Spinal cord (tissue), 10 donors: Measurements from ENCODE around the gene CORO1C. TPM values are rescaled to one million over a fixed set of nuclear protein-coding genes. Genes with fewer than 3 reads are reported as not detected.
"Not testable (repeated sequence)": the region's sequence is repeated elsewhere in the genome, so short reads cannot be mapped to it uniquely, and the experiment has no call there.

Experiments used
- DNase-seq, 6 donors: peaks; one replicate each; pipeline versions ENCODE4 v3.0.0 to v3.0.0-alpha.2; 2013 to 2015; ENCODE audit warnings: low spot score in 6 of 6, low read depth in 4 of 6
- H3K27ac ChIP-seq: one replicate; pipeline ENCODE4 v1.5.1; 2013; ENCODE audit warnings: low read depth, low read length, control low read depth
- H3K27me3 ChIP-seq: one replicate; pipeline ENCODE4 v1.6.1; 2013; ENCODE audit warnings: low read length; ENCODE audit not compliant: control insufficient read depth, insufficient read depth
- H3K36me3 ChIP-seq: one replicate; pipeline ENCODE4 v1.6.1; 2013; ENCODE audit warnings: low read length; ENCODE audit not compliant: control insufficient read depth, insufficient read depth
- H3K4me1 ChIP-seq: one replicate; pipeline ENCODE4 v1.6.1; 2013; ENCODE audit warnings: low read length; ENCODE audit not compliant: control insufficient read depth, insufficient read depth
- H3K4me3 ChIP-seq: one replicate; pipeline ENCODE4 v1.5.1; 2013; ENCODE audit warnings: low read depth, low read length, control low read depth
- H3K9me3 ChIP-seq: one replicate; pipeline ENCODE4 v1.6.1; 2013; ENCODE audit warnings: low read length; ENCODE audit not compliant: control insufficient read depth, insufficient read depth
- WGBS: methylation state at CpG from one replicate; pipeline ENCODE4 v1.1.5; 2013; ENCODE audit warnings: missing lambda C conversion rate; ENCODE audit not compliant: insufficient coverage; 5-methylcytosine and 5-hydroxymethylcytosine counted together
- polyA plus RNA-seq, 2 donors: library from polyadenylated mRNA; unstranded; fragments of 120-200 nt; gene quantifications; one replicate each; pipeline ENCODE4 v1.2.1, GENCODE V29; 2013; ENCODE audit not compliant: insufficient read length in 2 of 2
- total RNA-seq, 2 donors: library from RNA; depleted of rRNA in 1 of 2; stranded (reverse); fragments of 120-200 nt in 1 of 2; fragments of >200 nt in 1 of 2; gene quantifications; one replicate each; pipeline versions ENCODE4 v1.2.3 to v1.2.4, GENCODE V29; 2013 to 2014
- donor health status: healthy.

CORO1C gene
- total and polyA plus RNA-seq, 4 donors = 66.1 to 133 (median 89.6) TPM

DNA sequence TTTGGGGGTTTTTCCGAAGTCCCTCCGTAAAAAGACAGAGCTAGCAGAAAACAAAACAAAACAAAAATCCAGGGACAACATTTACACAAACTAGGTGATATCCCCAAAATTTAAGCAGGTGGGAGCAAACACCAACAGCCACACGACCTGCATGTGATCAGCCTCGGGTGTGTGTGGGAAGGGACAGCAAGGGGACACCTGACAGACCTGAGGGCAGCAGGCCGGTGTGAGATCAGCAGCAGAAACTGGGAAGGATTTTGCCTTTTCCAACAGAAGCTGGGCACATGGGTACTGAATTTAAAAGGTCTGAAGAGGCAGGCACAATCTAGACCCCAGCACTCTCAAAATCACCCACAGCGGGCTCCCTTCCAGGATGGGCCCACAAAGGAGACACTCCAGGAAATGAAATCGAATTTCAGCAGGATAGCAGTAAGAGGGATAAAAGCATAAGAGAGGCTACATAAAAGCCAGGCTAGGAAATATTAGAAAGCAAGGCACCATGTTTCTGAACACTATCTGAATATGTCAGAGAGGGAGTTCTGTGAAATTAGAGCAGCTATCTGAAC is 61.2 kb downstream of the CORO1C start:
- DNase-seq = no peak
- Histone ChIP-seq H3K4me1 (peaks cover 22% of the 10 kb centered on the region), H3K4me3 (no peak overlapping the region), H3K9me3 (no peaks in the 10 kb centered on the region), H3K27me3 (no peaks in the 10 kb centered on the region), H3K36me3 (no peaks in the 10 kb centered on the region), H3K27ac (no peak overlapping the region)
- 91% methylated on average over 3 of the region's 7 CpGs for WGBS

GRCh38 chr12:108668542-108668941 is 62.8 kb downstream of the CORO1C start:
- DNase-seq = no peak
- no peaks in the 10 kb centered on the region for H3K27me3 ChIP-seq
- no peaks in the 10 kb centered on the region for H3K36me3 ChIP-seq

DNA sequence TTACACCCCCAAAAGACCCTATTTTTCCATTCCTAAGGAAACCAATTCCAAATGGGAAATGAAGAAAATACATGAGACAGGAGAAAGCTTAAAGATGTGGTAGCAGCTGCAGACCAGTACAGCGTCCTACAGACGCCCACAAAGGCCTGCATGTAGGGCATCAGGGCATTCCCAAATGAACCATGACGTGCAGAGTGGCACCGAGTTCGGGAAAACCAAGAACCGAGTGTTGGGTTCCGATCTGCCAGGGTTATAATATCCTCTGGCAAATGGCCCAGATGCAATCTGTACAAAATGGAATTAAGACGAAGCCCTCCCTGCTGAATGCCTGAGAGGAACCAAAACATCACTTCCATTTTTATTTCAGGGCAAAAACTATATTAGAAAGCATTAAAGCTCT is 63.3 kb downstream of the CORO1C start:
- Histone ChIP-seq H3K9me3 (no peaks in the 10 kb centered on the region), H3K27ac (no peak overlapping the region), H3K4me3 (no peak overlapping the region), H3K27me3 (no peaks in the 10 kb centered on the region), H3K36me3 (no peaks in the 10 kb centered on the region), H3K4me1 (peaks cover 22% of the 10 kb centered on the region)
- DNase-seq = no peak
- WGBS = 79% methylated on average over 8 of the region's 8 CpGs

More at GRCh38 chr12:108668542-108668941, 62.8 kb downstream of the CORO1C start:
- H3K4me3 ChIP-seq = no peak overlapping the region
- no peak overlapping the region for H3K27ac ChIP-seq
- WGBS = no CpG with 5 or more reads among the region's 1 CpG
- peaks cover 22% of the 10 kb centered on the region for H3K4me1 ChIP-seq
- H3K9me3 ChIP-seq = no peaks in the 10 kb centered on the region

- no peaks in the 10 kb centered on the region for H3K36me3 ChIP-seq
- H3K9me3 ChIP-seq = no peaks in the 10 kb centered on the region
- H3K27ac ChIP-seq = peak overlapping the region; percentile 84
- H3K27me3 ChIP-seq = no peaks in the 10 kb centered on the region
- DNase-seq = no peak
- H3K4me3 ChIP-seq = no peak overlapping the region
- no CpG with 5 or more reads among the region's 2 CpGs for WGBS
- peaks cover 22% of the 10 kb centered on the region for H3K4me1 ChIP-seq
Observed at GRCh38 chr12:108667349-108667748, 64.0 kb downstream of the CORO1C start.

DNA sequence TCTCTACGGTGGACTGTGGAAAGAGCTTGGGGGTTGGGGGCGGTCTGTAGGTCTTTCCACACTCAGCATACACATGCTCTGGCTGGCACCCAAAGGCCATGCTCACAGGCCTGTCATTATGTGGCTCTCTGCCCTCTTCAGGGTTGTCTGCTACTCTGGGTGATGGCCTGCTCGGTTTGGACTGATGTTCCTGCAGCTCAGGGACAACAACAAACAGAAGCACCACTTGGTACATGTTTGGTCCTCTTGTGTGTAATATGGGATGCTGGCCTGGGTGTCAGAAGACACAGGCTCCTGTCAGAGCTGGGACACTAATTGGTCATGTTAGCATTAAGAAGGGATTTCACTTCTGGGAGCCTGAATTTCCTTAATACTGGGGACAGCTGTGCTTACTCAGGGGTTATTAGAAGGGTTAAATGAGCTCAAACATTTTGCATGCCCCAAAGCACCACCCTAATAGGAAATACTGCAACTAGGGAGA is 64.9 kb downstream of the CORO1C start:
- Histone ChIP-seq H3K36me3 (peaks cover 5% of the 10 kb centered on the region), H3K27me3 (no peaks in the 10 kb centered on the region), H3K9me3 (no peaks in the 10 kb centered on the region), H3K4me3 (no peak overlapping the region), H3K4me1 (peaks cover 22% of the 10 kb centered on the region), H3K27ac (peak overlapping the region; percentile 84)
- peak in 1 of 6 donors; percentile 63 for DNase-seq
- no CpG with 5 or more reads among the region's 3 CpGs for WGBS

GRCh38 chr12:108665608-108666202 is 65.6 kb downstream of the CORO1C start:
- no peaks in the 10 kb centered on the region for H3K9me3 ChIP-seq
- peaks cover 22% of the 10 kb centered on the region for H3K4me1 ChIP-seq
- peak overlapping the region; percentile 84 for H3K27ac ChIP-seq
- DNase-seq = peak in 1 of 6 donors; percentile 14
- H3K36me3 ChIP-seq = peaks cover 5% of the 10 kb centered on the region
- 50% methylated on average over 1 of the region's 6 CpGs for WGBS
- H3K27me3 ChIP-seq = no peaks in the 10 kb centered on the region
- H3K4me3 ChIP-seq = no peak overlapping the region

- peak overlapping the region; percentile 88 for H3K27ac ChIP-seq
Observed at GRCh38 chr12:108664338-108665258, 66.7 kb downstream of the CORO1C start.

GRCh38 chr12:108663324-108664015 is 67.8 kb downstream of the CORO1C start:
- Histone ChIP-seq H3K9me3 (no peaks in the 10 kb centered on the region), H3K27me3 (no peaks in the 10 kb centered on the region), H3K4me3 (no peak overlapping the region), H3K36me3 (peaks cover 5% of the 10 kb centered on the region), H3K4me1 (peaks cover 22% of the 10 kb centered on the region), H3K27ac (peak overlapping the region; percentile 88)
- no peak for DNase-seq
- WGBS = 100% methylated on average over 2 of the region's 4 CpGs

More at GRCh38 chr12:108664338-108665258, 66.7 kb downstream of the CORO1C start:
- DNase-seq = peak; percentile 71 to 96 (median 80)
- H3K27me3 ChIP-seq = no peaks in the 10 kb centered on the region
- H3K36me3 ChIP-seq = peaks cover 5% of the 10 kb centered on the region
- 0% methylated on average over 2 of the region's 5 CpGs for WGBS
- H3K4me3 ChIP-seq = no peak overlapping the region
- peaks cover 22% of the 10 kb centered on the region for H3K4me1 ChIP-seq
- H3K9me3 ChIP-seq = no peaks in the 10 kb centered on the region

GRCh38 chr12:108658115-108658514 is 73.2 kb downstream of the CORO1C start:
- not testable (repeated sequence) for H3K4me1 ChIP-seq, H3K4me3 ChIP-seq, H3K27ac ChIP-seq, DNase-seq, H3K9me3 ChIP-seq, H3K27me3 ChIP-seq
- peaks cover 27% of the 10 kb centered on the region for H3K36me3 ChIP-seq
- no CpG with 5 or more reads among the region's 4 CpGs for WGBS
